Stimulated activated CD4-positive, alpha-beta T cell treated with anti-CD3 and anti-CD28 coated beads, Interleukin-15, amount 100 ng/mL, for 24 hours (primary cell): Measurements from ENCODE around the gene NME5.
A peak's percentile ranks its signal among the peaks of the same experiment; 100 is the strongest.
"Not testable (repeated sequence)": the region's sequence is repeated elsewhere in the genome, so short reads cannot be mapped to it uniquely, and the experiment has no call there.

Experiments
- DNase-seq: peaks from one replicate; pipeline ENCODE4 v3.0.0-alpha.2; 2020

NME5 gene

DNA sequence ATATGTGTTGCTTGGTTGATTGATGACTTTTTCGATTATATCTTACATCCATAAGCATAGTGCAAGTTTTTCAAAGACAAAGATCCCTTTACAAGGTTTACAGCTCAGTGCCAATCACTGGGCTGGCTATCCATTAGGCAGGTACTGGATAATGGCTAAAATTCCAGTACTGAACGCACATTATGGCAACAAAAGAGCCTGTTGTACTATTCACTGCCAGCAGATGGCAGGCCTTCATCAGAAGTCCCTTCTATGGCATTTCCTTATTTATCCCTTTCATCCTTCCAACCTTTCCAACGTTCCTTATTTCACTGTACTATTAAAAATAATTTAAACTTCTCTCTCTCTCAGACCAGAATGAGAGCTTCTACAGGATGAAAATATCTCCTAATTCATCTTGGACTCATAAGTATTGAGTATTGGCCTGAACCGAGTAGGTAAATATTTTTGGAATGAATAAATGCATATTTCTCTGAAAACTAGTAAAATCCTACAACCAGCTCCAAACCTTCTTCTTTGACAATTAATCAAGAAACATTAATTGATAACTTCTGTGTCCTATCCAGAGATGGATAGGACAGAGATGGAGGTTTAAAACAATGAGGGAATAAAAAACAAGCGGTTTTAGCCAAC lies 62.0 kb downstream of the NME5 start:
- DNase-seq: peak; percentile 65

GRCh38 chr5:138070026-138070425 lies 69.2 kb downstream of the NME5 start:
- not testable (repeated sequence) for DNase-seq

- DNase-seq: peak; percentile 85
Observed at GRCh38 chr5:138068742-138069600, 70.3 kb downstream of the NME5 start.

DNA sequence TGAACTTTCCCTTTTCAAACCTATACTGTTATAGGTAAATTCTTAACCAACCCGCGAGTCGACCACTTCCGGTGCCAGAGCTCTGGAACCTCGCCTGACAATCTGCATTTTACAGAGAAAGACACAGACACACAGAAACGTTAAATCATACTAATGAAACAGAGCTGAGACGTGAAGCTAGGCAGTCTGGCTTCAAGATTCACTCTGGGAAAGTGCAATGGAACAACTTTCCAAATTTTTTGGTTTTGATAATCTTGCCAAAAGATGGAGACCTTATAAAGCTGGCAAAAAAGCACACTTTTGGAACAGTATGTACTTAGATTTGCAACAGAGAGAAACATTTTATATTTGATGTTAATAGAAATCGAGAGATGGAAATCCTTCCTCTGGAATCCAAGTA lies 71.3 kb downstream of the NME5 start:
- no peak for DNase-seq
